Endothelial cell of umbilical vein (primary cell): ENCODE results near the gene PRUNE1. TPM values are rescaled to one million over a fixed set of nuclear protein-coding genes. Genes with fewer than 3 reads are reported as not detected.

Experiments used
- BruUV-seq: library from RNA; stranded (reverse); fragments of 400-500 nt; replicated peaks from 2 replicates; lab custom pipeline; 2021; lab: Mats Ljungman, UMichigan
- CTCF ChIA-PET: fragments of 300-600, 350-600 bp; sonication (Branson Sonifier 250); formaldehyde crosslinking; loops from one replicate; lab custom pipeline; 2021; ENCODE audit warnings: antibody characterized with exemption, inconsistent platforms; lab: Charles Lee
- POLR2A ChIA-PET: fragments of 300-600, 350-600 bp; sonication (Branson Sonifier 250); formaldehyde crosslinking; loops from one replicate; lab custom pipeline; 2021; ENCODE audit warnings: antibody characterized with exemption, inconsistent platforms; lab: Charles Lee
- DNase-seq: peaks from one replicate; pipeline ENCODE4 v3.0.0-alpha.2; 2011; ENCODE audit warnings: low read depth, low spot score
- FAIRE-seq: peaks from 2 replicates; lab custom pipeline; 2011; peaks lifted over from hg19 to GRCh38; lab: Jason Lieb, UNC
- H2AFZ ChIP-seq: 2 replicates; pipeline ENCODE4 v1.6.0; 2012; ENCODE audit warnings: low read depth, low read length, control low read depth, inconsistent platforms
- H3K27ac ChIP-seq: 2 replicates; pipeline ENCODE4 v1.5.1; 2011; ENCODE audit warnings: low read depth, mild to moderate bottlenecking, control low read depth, low read length, moderate library complexity; ENCODE audit not compliant: insufficient read depth
- H3K27me3 ChIP-seq, 2 experiments: 2 replicates each; pipeline versions ENCODE4 v1.6.0 to v1.6.1; 2011; ENCODE audit warnings: low read length in 2 of 2, mixed read lengths in 1 of 2; ENCODE audit not compliant: control insufficient read depth in 2 of 2, insufficient read depth in 2 of 2
- H3K36me3 ChIP-seq, 2 experiments: 2 replicates in 1 of 2; 3 replicates in 1 of 2; pipeline ENCODE4 v1.5.1; 2011; ENCODE audit warnings: low read length in 2 of 2, mild to moderate bottlenecking in 1 of 2, moderate library complexity in 1 of 2; ENCODE audit not compliant: control insufficient read depth in 2 of 2, insufficient read depth in 2 of 2; ENCODE audit errors: extremely low read depth in 1 of 2
- H3K4me1 ChIP-seq: 3 replicates; pipeline ENCODE4 v1.5.1; 2011; ENCODE audit warnings: mild to moderate bottlenecking, low read length; ENCODE audit not compliant: control insufficient read depth, insufficient read depth; ENCODE audit errors: extremely low read depth
- H3K4me2 ChIP-seq: 2 replicates; pipeline ENCODE4 v1.6.1; 2011; ENCODE audit warnings: low read length, control low read depth, mixed read lengths; ENCODE audit not compliant: insufficient read depth
- H3K4me3 ChIP-seq, 3 experiments: fragments of 200-600 bp in 1 of 3; sonication (generic), shearing (Covaris generic) in 1 of 3; replicated peaks in 1 of 3; 2 replicates each; pipeline ENCODE4 v1.5.1; 2011 to 2016; ENCODE audit warnings: control low read depth in 3 of 3, low read length in 3 of 3, mild to moderate bottlenecking in 2 of 3, inconsistent platforms in 1 of 3, low read depth in 1 of 3, moderate library complexity in 1 of 3; ENCODE audit not compliant: insufficient read depth in 1 of 3
- H3K79me2 ChIP-seq: 2 replicates; pipeline ENCODE4 v1.6.0; 2012; ENCODE audit warnings: low read length, inconsistent platforms; ENCODE audit not compliant: control insufficient read depth, insufficient read depth
- H3K9ac ChIP-seq: replicated peaks from 2 replicates; pipeline ENCODE3; 2011; ENCODE audit warnings: low read length, control low read depth; ENCODE audit not compliant: insufficient read depth; ENCODE audit errors: extremely low read depth
- H3K9me1 ChIP-seq: replicated peaks from 3 replicates; pipeline ENCODE4 v1.6.0; 2011; ENCODE audit warnings: mild to moderate bottlenecking, low read length; ENCODE audit not compliant: control insufficient read depth, insufficient read depth; ENCODE audit errors: extremely low read depth
- H3K9me3 ChIP-seq: replicated peaks from 2 replicates; pipeline ENCODE4 v1.5.1; 2012; ENCODE audit warnings: low read length, inconsistent platforms; ENCODE audit not compliant: control insufficient read depth, insufficient read depth
- H4K20me1 ChIP-seq: replicated peaks from 2 replicates; pipeline ENCODE3; 2011; ENCODE audit warnings: mild to moderate bottlenecking, low read length; ENCODE audit not compliant: control insufficient read depth, insufficient read depth; ENCODE audit errors: extremely low read depth
- CTCF ChIP-seq, 2 donors: IDR thresholded peaks; 1 replicate in 1 of 2; 2 replicates in 1 of 2; pipeline ENCODE4 v1.5.1; 2011; ENCODE audit warnings: low read length in 2 of 2, mild to moderate bottlenecking in 2 of 2, moderate library complexity in 2 of 2, control low read depth in 1 of 2, inconsistent platforms in 1 of 2, low read depth in 1 of 2; ENCODE audit not compliant: insufficient read depth in 1 of 2; ENCODE audit errors: extremely low read depth in 1 of 2
- EZH2 ChIP-seq: IDR thresholded peaks from 2 replicates; pipeline ENCODE4 v1.6.1; 2012; ENCODE audit warnings: borderline replicate concordance, low read depth, mild to moderate bottlenecking, moderate library complexity, low read length, inconsistent platforms; ENCODE audit not compliant: severe bottlenecking
- FOS ChIP-seq: IDR thresholded peaks from 2 replicates; pipeline ENCODE4 v1.6.1; 2011; ENCODE audit warnings: mild to moderate bottlenecking, low read length, moderate library complexity, borderline replicate concordance; ENCODE audit not compliant: insufficient read depth
- GATA2 ChIP-seq: IDR thresholded peaks from 2 replicates; pipeline ENCODE4 v1.7.0; 2011; ENCODE audit warnings: low read depth, mild to moderate bottlenecking, moderate library complexity, mixed read lengths, low read length; ENCODE audit not compliant: insufficient read length, insufficient read depth
- JUN ChIP-seq: IDR thresholded peaks from 2 replicates; pipeline ENCODE4 v1.6.1; 2011; ENCODE audit warnings: borderline replicate concordance, low read depth; ENCODE audit not compliant: insufficient read length, insufficient read depth
- MYC ChIP-seq: IDR thresholded peaks from one replicate; pipeline ENCODE4 v1.6.1; 2011; ENCODE audit warnings: mild to moderate bottlenecking, low read depth, low read length
- POLR2A ChIP-seq: IDR thresholded peaks from 2 replicates; pipeline ENCODE4 v1.6.1; 2012; ENCODE audit warnings: low read depth, mild to moderate bottlenecking, control low read depth, low read length
- POLR2AphosphoS5 ChIP-seq: IDR thresholded peaks from 2 replicates; pipeline ENCODE4 v1.6.1; 2012; ENCODE audit warnings: low read depth, mild to moderate bottlenecking, control low read depth, low read length, moderate library complexity; ENCODE audit not compliant: insufficient read depth
- dilution Hi-C: fragments of 300-500 bp; cut with MboI; formaldehyde crosslinking; loops from one replicate; pipeline ENCODE4 v1.15.0; 2019; ENCODE audit warnings: low sequenced_read_pairs; ENCODE audit not compliant: extremely low pct_ligation_motif_present
- intact Hi-C: fragments of 100-400 bp; cut with micrococcal nuclease; formaldehyde crosslinking; loops from one replicate; pipeline ENCODE4 v1.10.0; 2022
- polyA plus RNA-seq, 4 experiments: library from polyadenylated mRNA; depleted of rRNA in 3 of 4; stranded (reverse) in 3 of 4; unstranded in 1 of 4; fragments of >200 nt; gene quantifications; 2 replicates each; pipeline versions ENCODE4 v1.2.1 to v1.2.3, GENCODE V29; 2011 to 2012; ENCODE audit warnings: missing spikeins in 1 of 4
- total RNA-seq: library from RNA; stranded (reverse); gene quantifications from 2 replicates; pipeline ENCODE4 v1.2.3, GENCODE V29; 2021
- TF ChIP-seq, protein P1 (sequence below): IDR thresholded peaks from 2 replicates; pipeline ENCODE4 v1.6.1; 2011; ENCODE audit not compliant: insufficient read depth, insufficient read length

Gene PRUNE1
- total and polyA plus RNA-seq, 2 donors (not counting 3 experiments of a cell fraction or from before 2014, with no cell fraction given) = 8.6 to 17.5 TPM

DNA sequence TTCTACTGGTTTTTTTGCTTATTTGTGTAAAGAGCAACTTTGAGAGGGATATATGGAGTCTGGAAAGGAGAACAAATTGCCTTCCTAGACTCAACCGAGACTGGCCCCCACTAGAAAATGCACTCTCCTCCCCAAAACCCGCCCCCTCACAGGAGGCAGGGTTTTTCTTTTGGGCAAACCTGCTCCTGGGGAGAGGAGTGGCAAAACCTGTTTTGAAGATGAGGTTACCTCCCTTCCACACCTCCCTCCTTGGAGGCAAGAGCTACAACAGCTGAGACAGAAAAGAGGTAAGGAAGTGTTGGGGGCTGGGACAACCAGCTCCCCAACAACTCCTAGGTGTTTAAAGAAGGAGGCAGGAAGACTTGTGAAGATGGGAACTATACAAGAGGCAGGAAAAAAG lies 28.1 kb downstream of the PRUNE1 start, which contains the start of gene BNIPL:
Gene BNIPL, plus strand, starts transcription at position 231 of the 400 bp plus-strand sequence. Its CDS starts 140 bp downstream, at position 371.
- Histone ChIP-seq H2AFZ (no peak within 1 kb of the TSS), H3K9ac (no peak within 1 kb of the TSS), H3K27ac (no peak within 1 kb of the TSS), H3K4me2 (no peak within 1 kb of the TSS), H3K27me3 (no peaks in the 10 kb centered on the region), H3K9me1 (no peaks in the 10 kb centered on the region), H3K79me2 (no peaks in the 10 kb centered on the region), H3K4me1 (no peaks in the 10 kb centered on the region), H3K36me3 (peaks cover 2 to 6% of the 10 kb centered on the region in 2 experiments), H3K9me3 (no peaks in the 10 kb centered on the region), H3K4me3 (no peak within 1 kb of the TSS), H4K20me1 (no peaks in the 10 kb centered on the region)
- CTCF ChIA-PET = interaction anchor here (0.7 to 2.3 kb wide), 4 partner anchors 12 to 40 kb away, joined by 3 to 8 read pairs (median 3); partner anchors contain the start of gene CDC42SE1
- FAIRE-seq (no peak), DNase-seq (no peak)
- no TSS peak for BruUV-seq
- POLR2A ChIA-PET = no interaction called here
- intact Hi-C loops = no loop called here
- TF ChIP-seq, protein P1, sequence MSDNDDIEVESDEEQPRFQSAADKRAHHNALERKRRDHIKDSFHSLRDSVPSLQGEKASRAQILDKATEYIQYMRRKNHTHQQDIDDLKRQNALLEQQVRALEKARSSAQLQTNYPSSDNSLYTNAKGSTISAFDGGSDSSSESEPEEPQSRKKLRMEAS = no peak
- TF ChIP-seq JUN = no peak
- TF ChIP-seq FOS = no peak
- TF ChIP-seq POLR2AphosphoS5 = no peak
- TF ChIP-seq GATA2 = no peak
- no peak for TF ChIP-seq EZH2
- TF ChIP-seq POLR2A = no peak
- no peak for TF ChIP-seq MYC
- no peak for TF ChIP-seq CTCF (IDR thresholded peaks at IDR 0.05; ENCODE audit: extremely low read depth in 1 of 2, insufficient read depth in 1 of 2, low read depth in 1 of 2, low read length in 2 of 2)
- dilution Hi-C loops = no loop called here
